GM23338 (cell line): ENCODE measurements around the gene CD84.
"Not testable (repeated sequence)": the region's sequence is repeated elsewhere in the genome, so short reads cannot be mapped to it uniquely, and the experiment has no call there.

Experiments
- EZH2 ChIP-seq: fragments of 200-600 bp; sonication (generic); IDR thresholded peaks from one replicate; pipeline ENCODE4 v1.8.0; 2017; ENCODE audit warnings: antibody characterized with exemption, mild to moderate bottlenecking, low read depth; ENCODE audit not compliant: unreplicated experiment
- EZH2phosphoT487 ChIP-seq: fragments of 200-600 bp; sonication (generic); IDR thresholded peaks from one replicate; pipeline ENCODE4 v1.8.1; 2018; ENCODE audit warnings: antibody characterized with exemption; ENCODE audit not compliant: unreplicated experiment
- JUNB ChIP-seq: IDR thresholded peaks from one replicate; pipeline ENCODE4 v1.6.1; 2016; ENCODE audit warnings: antibody characterized with exemption; ENCODE audit not compliant: unreplicated experiment
- POLR2AphosphoS5 ChIP-seq: IDR thresholded peaks from 2 replicates; pipeline ENCODE4 v1.6.1; 2016; ENCODE audit warnings: antibody characterized with exemption, low read depth
- STAT1 ChIP-seq: IDR thresholded peaks from one replicate; pipeline ENCODE4 v1.6.1; 2016; ENCODE audit warnings: antibody characterized with exemption; ENCODE audit not compliant: unreplicated experiment
- ZNF114 ChIP-seq: fragments of 250-450 bp; sonication (Bioruptor Pico); IDR thresholded peaks from 2 replicates; pipeline ENCODE4 v1.5.0; 2020; ENCODE audit warnings: mild to moderate bottlenecking, moderate library complexity
- ZNF331 ChIP-seq: fragments of 250-450 bp; sonication (Bioruptor Pico); IDR thresholded peaks from 2 replicates; pipeline ENCODE4 v1.5.0; 2020; ENCODE audit warnings: low read depth, mild to moderate bottlenecking, moderate library complexity
- TF ChIP-seq, protein P1 (sequence below), 2 experiments: fragments of 200-600 bp in 1 of 2; sonication (generic) in 1 of 2; conservative IDR thresholded peaks; 2 replicates each; pipeline versions ENCODE4 v1.5.1 to v1.6.1; 2016 to 2017; ENCODE audit warnings: antibody characterized with exemption in 2 of 2, low read depth in 2 of 2, mild to moderate bottlenecking in 2 of 2, moderate library complexity in 1 of 2
- TF ChIP-seq, protein P2 (sequence below): IDR thresholded peaks from one replicate; pipeline ENCODE4 v1.6.1; 2018; ENCODE audit warnings: antibody characterized with exemption; ENCODE audit not compliant: unreplicated experiment
- TF ChIP-seq, protein P3 (sequence below): IDR thresholded peaks from 2 replicates; pipeline ENCODE4 v1.6.1; 2016; ENCODE audit warnings: antibody characterized with exemption

DNA sequence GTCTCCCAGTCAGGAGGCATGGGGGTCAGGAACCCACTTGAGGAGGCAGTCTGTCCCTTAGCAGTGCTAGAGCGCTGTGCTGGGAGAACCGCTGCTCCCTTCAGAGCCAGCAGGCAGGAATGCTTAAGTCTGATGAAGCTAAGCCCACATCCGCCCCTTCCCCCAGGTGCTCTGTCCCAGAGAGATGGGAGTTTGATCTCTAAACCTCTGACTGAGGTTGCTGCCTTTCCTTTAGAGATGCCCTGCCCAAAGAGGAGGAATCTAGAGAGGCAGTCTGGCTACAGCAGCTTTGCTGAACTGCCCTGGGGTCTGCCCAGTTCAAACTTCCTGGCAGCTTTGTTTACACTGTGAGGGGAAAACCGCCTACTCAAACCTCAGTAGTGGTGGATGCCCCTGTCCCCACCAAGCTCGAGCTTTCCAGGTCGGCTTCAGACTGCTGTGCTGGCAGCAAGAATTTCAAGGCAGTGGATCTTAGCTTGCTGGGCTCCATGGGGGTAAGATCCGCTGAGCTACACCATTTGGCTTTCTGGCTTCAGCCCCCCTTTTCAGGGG, 49.8 kb downstream of the CD84 start:
- TF ChIP-seq, protein P1, sequence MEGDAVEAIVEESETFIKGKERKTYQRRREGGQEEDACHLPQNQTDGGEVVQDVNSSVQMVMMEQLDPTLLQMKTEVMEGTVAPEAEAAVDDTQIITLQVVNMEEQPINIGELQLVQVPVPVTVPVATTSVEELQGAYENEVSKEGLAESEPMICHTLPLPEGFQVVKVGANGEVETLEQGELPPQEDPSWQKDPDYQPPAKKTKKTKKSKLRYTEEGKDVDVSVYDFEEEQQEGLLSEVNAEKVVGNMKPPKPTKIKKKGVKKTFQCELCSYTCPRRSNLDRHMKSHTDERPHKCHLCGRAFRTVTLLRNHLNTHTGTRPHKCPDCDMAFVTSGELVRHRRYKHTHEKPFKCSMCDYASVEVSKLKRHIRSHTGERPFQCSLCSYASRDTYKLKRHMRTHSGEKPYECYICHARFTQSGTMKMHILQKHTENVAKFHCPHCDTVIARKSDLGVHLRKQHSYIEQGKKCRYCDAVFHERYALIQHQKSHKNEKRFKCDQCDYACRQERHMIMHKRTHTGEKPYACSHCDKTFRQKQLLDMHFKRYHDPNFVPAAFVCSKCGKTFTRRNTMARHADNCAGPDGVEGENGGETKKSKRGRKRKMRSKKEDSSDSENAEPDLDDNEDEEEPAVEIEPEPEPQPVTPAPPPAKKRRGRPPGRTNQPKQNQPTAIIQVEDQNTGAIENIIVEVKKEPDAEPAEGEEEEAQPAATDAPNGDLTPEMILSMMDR (conservative IDR thresholded peaks at IDR 0.05; ENCODE audit: low read depth in 2 of 2) = not testable (repeated sequence)
- not testable (repeated sequence) for TF ChIP-seq POLR2AphosphoS5; EZH2; EZH2phosphoT487; ZNF114 (CRISPR knock-in tag); JUNB; ZNF331; STAT1
- TF ChIP-seq, protein P2, sequence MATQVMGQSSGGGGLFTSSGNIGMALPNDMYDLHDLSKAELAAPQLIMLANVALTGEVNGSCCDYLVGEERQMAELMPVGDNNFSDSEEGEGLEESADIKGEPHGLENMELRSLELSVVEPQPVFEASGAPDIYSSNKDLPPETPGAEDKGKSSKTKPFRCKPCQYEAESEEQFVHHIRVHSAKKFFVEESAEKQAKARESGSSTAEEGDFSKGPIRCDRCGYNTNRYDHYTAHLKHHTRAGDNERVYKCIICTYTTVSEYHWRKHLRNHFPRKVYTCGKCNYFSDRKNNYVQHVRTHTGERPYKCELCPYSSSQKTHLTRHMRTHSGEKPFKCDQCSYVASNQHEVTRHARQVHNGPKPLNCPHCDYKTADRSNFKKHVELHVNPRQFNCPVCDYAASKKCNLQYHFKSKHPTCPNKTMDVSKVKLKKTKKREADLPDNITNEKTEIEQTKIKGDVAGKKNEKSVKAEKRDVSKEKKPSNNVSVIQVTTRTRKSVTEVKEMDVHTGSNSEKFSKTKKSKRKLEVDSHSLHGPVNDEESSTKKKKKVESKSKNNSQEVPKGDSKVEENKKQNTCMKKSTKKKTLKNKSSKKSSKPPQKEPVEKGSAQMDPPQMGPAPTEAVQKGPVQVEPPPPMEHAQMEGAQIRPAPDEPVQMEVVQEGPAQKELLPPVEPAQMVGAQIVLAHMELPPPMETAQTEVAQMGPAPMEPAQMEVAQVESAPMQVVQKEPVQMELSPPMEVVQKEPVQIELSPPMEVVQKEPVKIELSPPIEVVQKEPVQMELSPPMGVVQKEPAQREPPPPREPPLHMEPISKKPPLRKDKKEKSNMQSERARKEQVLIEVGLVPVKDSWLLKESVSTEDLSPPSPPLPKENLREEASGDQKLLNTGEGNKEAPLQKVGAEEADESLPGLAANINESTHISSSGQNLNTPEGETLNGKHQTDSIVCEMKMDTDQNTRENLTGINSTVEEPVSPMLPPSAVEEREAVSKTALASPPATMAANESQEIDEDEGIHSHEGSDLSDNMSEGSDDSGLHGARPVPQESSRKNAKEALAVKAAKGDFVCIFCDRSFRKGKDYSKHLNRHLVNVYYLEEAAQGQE = not testable (repeated sequence)
- TF ChIP-seq, protein P3, sequence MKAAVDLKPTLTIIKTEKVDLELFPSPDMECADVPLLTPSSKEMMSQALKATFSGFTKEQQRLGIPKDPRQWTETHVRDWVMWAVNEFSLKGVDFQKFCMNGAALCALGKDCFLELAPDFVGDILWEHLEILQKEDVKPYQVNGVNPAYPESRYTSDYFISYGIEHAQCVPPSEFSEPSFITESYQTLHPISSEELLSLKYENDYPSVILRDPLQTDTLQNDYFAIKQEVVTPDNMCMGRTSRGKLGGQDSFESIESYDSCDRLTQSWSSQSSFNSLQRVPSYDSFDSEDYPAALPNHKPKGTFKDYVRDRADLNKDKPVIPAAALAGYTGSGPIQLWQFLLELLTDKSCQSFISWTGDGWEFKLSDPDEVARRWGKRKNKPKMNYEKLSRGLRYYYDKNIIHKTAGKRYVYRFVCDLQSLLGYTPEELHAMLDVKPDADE = not testable (repeated sequence)
